WERI-Rb-1 (cell line): Measurements from ENCODE around the gene IL1RL2.

Experiments
- DNase-seq: peaks from one replicate; pipeline ENCODE4 v3.0.0-alpha.2; 2020
- H3K27ac ChIP-seq: fragments of 250-450 bp; sonication (Bioruptor Pico); 2 replicates; pipeline ENCODE4 v1.5.1; 2020; ENCODE audit warnings: mild to moderate bottlenecking, moderate library complexity
- H3K27me3 ChIP-seq: fragments of 250-450 bp; sonication (Bioruptor Pico); 2 replicates; pipeline ENCODE4 v1.5.1; 2021; ENCODE audit warnings: mild to moderate bottlenecking, low read depth, moderate library complexity; ENCODE audit not compliant: insufficient read depth, severe bottlenecking
- H3K36me3 ChIP-seq: fragments of 250-450 bp; sonication (Bioruptor Pico); 2 replicates; pipeline ENCODE4 v1.5.1; 2020; ENCODE audit warnings: mild to moderate bottlenecking, moderate library complexity
- H3K4me3 ChIP-seq: 2 replicates; pipeline ENCODE4 v1.5.1; 2011; ENCODE audit warnings: low read depth, mild to moderate bottlenecking, control low read depth, low read length
- H3K9me3 ChIP-seq: fragments of 250-450 bp; sonication (Bioruptor Pico); 2 replicates; pipeline ENCODE4 v1.5.1; 2021; ENCODE audit warnings: mild to moderate bottlenecking, moderate library complexity; ENCODE audit not compliant: severe bottlenecking
- CTCF ChIP-seq: IDR thresholded peaks from 2 replicates; pipeline ENCODE4 v1.5.1; 2011; ENCODE audit warnings: low read depth, mild to moderate bottlenecking, control low read depth, inconsistent platforms, low read length

Gene IL1RL2

GRCh38 chr2:102233132-102233884 lies 46.5 kb downstream of the IL1RL2 start:
- H3K36me3 ChIP-seq, result no peaks in the 10 kb centered on the region
- no peak overlapping the region for H3K27ac ChIP-seq
- DNase-seq, result no peak
- H3K27me3 ChIP-seq, result peaks cover 87% of the 10 kb centered on the region
- TF ChIP-seq CTCF, result no peak
- H3K4me3 ChIP-seq, result no peak overlapping the region
- no peaks in the 10 kb centered on the region for H3K9me3 ChIP-seq

- Histone ChIP-seq H3K4me3 (no peak overlapping the region), H3K27ac (no peak overlapping the region), H3K9me3 (no peaks in the 10 kb centered on the region), H3K36me3 (no peaks in the 10 kb centered on the region), H3K27me3 (peaks cover 87% of the 10 kb centered on the region)
- no peak for DNase-seq
- TF ChIP-seq CTCF, result no peak
Observed at GRCh38 chr2:102235042-102235473, 48.2 kb downstream of the IL1RL2 start.

GRCh38 chr2:102235491-102235890 lies 48.7 kb downstream of the IL1RL2 start:
- H3K4me3 ChIP-seq, result no peak overlapping the region
- H3K27ac ChIP-seq, result no peak overlapping the region
- H3K9me3 ChIP-seq, result no peaks in the 10 kb centered on the region
- H3K36me3 ChIP-seq, result no peaks in the 10 kb centered on the region
- peak; percentile 45 for TF ChIP-seq CTCF
- no peak for DNase-seq
- peaks cover 86% of the 10 kb centered on the region for H3K27me3 ChIP-seq

- no peaks in the 10 kb centered on the region for H3K9me3 ChIP-seq
- TF ChIP-seq CTCF, result no peak
- H3K27ac ChIP-seq, result no peak overlapping the region
- no peak overlapping the region for H3K4me3 ChIP-seq
- no peaks in the 10 kb centered on the region for H3K36me3 ChIP-seq
- DNase-seq, result no peak
- peaks cover 86% of the 10 kb centered on the region for H3K27me3 ChIP-seq
Observed at GRCh38 chr2:102236132-102236531, 49.3 kb downstream of the IL1RL2 start.

GRCh38 chr2:102237176-102237575 lies 50.4 kb downstream of the IL1RL2 start:
- no peaks in the 10 kb centered on the region for H3K36me3 ChIP-seq
- no peak overlapping the region for H3K27ac ChIP-seq
- no peak overlapping the region for H3K4me3 ChIP-seq
- DNase-seq, result no peak
- H3K9me3 ChIP-seq, result no peaks in the 10 kb centered on the region
- TF ChIP-seq CTCF, result no peak
- peaks cover 88% of the 10 kb centered on the region for H3K27me3 ChIP-seq
